Duodenal mucosa (tissue), 2 donors: ENCODE measurements around the gene TAL1.

Experiments
- H3K27ac ChIP-seq: one replicate; pipeline ENCODE4 v1.7.0; 2013; ENCODE audit warnings: low read depth, low read length
- H3K27me3 ChIP-seq, 2 donors: one replicate each; pipeline ENCODE4 v1.7.0; 2013; ENCODE audit warnings: low read length in 2 of 2, control low read depth in 1 of 2; ENCODE audit not compliant: insufficient read depth in 2 of 2, control insufficient read depth in 1 of 2
- H3K36me3 ChIP-seq, 2 donors: one replicate each; pipeline ENCODE4 v1.7.0; 2013; ENCODE audit warnings: low read length in 2 of 2, control low read depth in 1 of 2; ENCODE audit not compliant: insufficient read depth in 2 of 2, control insufficient read depth in 1 of 2
- H3K4me1 ChIP-seq, 2 donors: one replicate each; pipeline ENCODE4 v1.7.0; 2013; ENCODE audit warnings: low read length in 2 of 2, control low read depth in 1 of 2; ENCODE audit not compliant: insufficient read depth in 2 of 2, control insufficient read depth in 1 of 2
- H3K4me3 ChIP-seq, 2 donors: one replicate each; pipeline ENCODE4 v1.7.0; 2013; ENCODE audit warnings: low read length in 2 of 2, low read depth in 1 of 2
- H3K9ac ChIP-seq, 2 donors: one replicate each; pipeline ENCODE4 v1.7.0; 2013; ENCODE audit warnings: low read length in 2 of 2, low read depth in 1 of 2
- H3K9me3 ChIP-seq, 2 donors: one replicate each; pipeline ENCODE4 v1.7.0; 2013; ENCODE audit warnings: low read length in 2 of 2, control low read depth in 1 of 2; ENCODE audit not compliant: control insufficient read depth in 1 of 2

The TAL1 gene

DNA sequence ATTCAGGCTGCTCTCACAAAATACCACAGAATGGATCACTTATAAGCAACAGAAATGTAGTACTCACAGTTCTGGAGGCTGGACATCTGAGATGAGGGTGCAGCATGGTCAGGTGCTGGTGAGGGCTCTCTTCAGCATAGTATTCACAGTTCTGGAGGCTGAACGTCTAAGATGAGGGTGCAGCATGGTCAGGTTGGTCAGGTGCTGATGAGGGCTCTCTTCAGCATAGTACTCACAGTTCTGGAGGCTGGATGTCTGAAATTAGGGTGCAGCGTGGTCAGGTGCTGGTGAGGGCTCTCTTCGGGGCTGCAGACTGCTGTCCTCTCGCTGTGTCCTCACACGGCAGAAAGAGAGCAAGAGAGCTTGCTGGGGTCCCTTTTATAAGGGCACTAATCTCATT is 59.2 kb downstream of the TAL1 start:
- H3K9ac ChIP-seq = no peak overlapping the region
- H3K4me1 ChIP-seq = no peaks in the 10 kb centered on the region
- no peak overlapping the region for H3K4me3 ChIP-seq
- no peak overlapping the region for H3K27ac ChIP-seq
- no peaks in the 10 kb centered on the region for H3K27me3 ChIP-seq
- H3K36me3 ChIP-seq = no peaks in the 10 kb centered on the region
- H3K9me3 ChIP-seq = no peaks in the 10 kb centered on the region
